ENCODE measurements around the gene FNDC5.

Gene FNDC5

DNA sequence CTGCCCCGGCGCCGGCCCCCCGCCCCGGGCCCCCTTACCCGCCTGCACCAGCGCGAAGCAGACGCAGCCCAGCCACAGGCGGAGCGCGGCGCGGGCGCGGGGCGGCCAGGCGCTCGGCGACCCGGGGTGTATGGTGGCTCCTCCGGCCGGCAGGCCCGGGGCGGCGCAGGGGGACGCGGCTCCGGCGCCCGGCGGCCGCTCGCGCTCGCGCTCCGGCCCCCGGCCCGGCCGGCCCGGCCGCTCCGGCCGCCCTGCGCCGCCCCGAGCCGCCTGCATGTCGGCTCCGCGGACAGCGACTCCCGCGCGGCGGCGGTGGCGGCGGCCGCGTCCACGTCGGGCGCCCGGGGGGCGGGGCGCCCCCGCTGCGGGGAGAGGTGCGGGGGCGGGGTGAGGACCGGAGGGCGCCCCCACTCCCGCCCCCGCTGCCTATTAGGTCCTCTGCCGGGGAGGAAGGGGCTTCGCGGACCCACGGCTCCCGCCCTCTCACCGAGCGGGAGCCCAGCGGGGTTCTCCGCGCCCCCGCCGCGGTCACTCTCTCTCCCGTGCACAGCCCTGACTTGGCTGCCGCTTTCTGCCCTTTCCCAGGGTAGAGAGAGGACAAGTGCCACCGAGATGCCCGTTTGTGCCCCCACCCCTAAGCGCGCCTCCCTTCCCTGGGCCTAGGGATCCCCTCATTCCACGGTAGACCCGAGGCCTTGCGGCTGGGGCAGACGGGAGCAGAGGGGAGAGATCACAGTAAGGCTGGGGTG lies at the start of gene FNDC5:
FNDC5 (minus strand) TSS at position 298 of the 749 bp plus-strand sequence.
- in situ Hi-C loops (cut with MboI; ENCODE audit: low sequenced_read_pairs, unreplicated experiment) = no loop called here
- no peak for TF ChIP-seq CTCF (IDR thresholded peaks at IDR 0.05; ENCODE audit: borderline replicate concordance, control extremely low read depth, extremely low read depth, insufficient read depth, missing control alignments)
- DNase-seq (ENCODE audit: low spot score) = peak; percentile 54

DNA sequence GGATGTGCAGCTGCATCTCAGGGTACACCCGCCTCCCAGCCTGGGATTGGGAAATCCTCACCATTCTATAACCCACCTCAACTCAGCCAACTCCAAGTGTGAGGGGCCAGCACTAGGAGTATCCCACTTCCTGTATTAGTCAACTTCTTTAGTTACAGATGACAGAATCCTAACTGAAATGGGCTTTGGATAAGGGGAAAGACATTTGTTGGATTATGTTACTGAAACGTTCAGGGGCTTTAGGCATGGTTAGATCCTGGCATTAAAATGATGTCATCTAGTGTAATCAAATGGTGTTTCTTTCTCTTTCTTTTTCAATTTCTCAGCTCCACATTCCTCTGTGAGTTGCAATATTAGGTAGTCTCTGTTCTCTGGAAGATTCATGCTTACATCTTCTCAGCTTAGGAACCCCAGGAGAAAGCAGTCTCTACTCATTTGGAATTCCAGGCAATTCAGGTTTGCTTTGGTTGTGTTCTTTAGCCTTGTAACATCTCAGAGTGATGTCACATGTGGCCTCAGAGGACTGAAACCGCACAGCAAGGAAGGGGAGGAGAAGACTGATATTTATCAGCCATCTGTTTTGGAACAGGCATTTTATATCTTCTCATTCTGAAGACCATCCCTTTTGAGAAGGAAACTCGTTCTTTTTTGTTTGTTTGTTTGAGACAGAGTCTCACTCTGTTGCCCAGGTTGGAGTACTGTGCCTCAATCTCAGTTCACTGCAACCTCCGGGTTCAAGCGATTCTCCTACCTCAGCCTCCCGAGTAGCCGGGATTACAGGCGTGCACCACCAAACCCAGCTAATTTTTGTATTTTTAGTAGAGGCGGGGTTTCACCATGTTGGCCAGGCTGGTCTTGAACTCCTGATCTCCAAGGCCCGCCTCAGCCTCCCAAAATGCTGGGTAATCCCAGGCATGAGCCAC lies 49.4 kb upstream of the FNDC5 start:
- DNase-seq (ENCODE audit: low spot score) = no peak
- TF ChIP-seq CTCF (IDR thresholded peaks at IDR 0.05; ENCODE audit: borderline replicate concordance, control extremely low read depth, extremely low read depth, insufficient read depth, missing control alignments) = no peak
- in situ Hi-C loops (cut with MboI; ENCODE audit: low sequenced_read_pairs, unreplicated experiment) = no loop called here

DNA sequence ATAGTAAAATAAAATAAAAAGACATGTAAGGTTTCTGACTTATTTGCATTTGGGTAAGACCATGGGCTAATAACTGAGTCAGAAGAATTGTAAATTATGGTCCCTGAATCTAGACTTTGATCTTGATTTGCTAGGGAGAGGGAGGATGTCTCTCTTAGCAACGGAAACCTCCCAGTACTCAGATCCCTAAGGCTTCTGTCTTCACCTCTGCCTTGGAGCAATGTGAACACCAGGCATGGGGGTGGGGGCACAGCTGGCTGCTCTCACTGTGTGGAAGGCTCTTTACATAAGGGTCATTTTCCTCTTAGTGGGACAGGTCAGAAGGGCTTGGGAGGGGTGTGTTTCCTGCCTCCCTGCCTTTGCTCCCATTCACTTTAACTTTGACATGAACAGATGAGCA lies 47.5 kb upstream of the FNDC5 start:
- DNase-seq (ENCODE audit: low spot score) = no peak
- in situ Hi-C loops (cut with MboI; ENCODE audit: low sequenced_read_pairs, unreplicated experiment) = no loop called here
- TF ChIP-seq CTCF (IDR thresholded peaks at IDR 0.05; ENCODE audit: borderline replicate concordance, control extremely low read depth, extremely low read depth, insufficient read depth, missing control alignments) = no peak

DNA sequence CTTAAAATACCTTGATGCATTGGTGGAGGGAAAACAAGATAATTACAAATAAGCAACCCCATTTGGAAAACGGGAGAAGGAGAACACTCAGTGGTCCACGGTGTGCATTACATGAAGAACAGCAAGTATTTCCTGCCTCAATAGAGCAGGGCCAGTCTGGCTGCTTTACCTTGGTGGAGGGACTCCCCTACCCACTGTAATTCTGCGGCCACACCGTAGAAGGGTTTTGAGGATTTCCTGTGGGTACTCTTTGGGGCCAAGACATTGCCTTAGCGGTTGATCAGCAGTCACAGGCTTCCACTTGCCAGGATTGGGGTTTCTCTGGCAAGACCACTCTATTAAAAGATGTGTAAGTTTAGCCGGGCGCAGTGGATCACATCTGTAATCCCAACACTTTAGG lies 46.8 kb upstream of the FNDC5 start:
- TF ChIP-seq CTCF (IDR thresholded peaks at IDR 0.05; ENCODE audit: borderline replicate concordance, control extremely low read depth, extremely low read depth, insufficient read depth, missing control alignments) = no peak
- in situ Hi-C loops (cut with MboI; ENCODE audit: low sequenced_read_pairs, unreplicated experiment) = no loop called here
- no peak for DNase-seq (ENCODE audit: low spot score)

- in situ Hi-C loops (cut with MboI; ENCODE audit: low sequenced_read_pairs, unreplicated experiment) = no loop called here
- no peak for TF ChIP-seq CTCF (IDR thresholded peaks at IDR 0.05; ENCODE audit: borderline replicate concordance, control extremely low read depth, extremely low read depth, insufficient read depth, missing control alignments)
- no peak for DNase-seq (ENCODE audit: low spot score)
Observed at GRCh38 chr1:32915766-32916706, 45.3 kb upstream of the FNDC5 start.

DNA sequence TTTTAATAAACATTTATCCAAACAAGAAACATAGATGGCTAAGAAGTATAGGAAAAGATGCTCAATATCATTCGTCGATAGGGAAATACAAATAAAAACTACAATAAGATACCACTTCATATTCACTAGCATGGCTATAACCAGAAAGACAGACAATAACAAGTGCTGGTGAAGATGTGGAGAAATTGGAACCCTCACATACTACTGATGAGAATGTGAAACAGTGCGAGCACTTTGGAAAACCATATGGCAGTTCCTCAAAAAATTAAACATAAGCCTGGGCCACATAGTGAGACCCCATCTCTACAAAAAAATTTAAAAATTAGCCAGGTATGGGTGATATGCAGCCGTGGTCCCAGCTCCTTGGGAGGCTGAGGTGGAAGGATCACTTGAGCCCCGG lies 39.6 kb upstream of the FNDC5 start:
- in situ Hi-C loops (cut with MboI; ENCODE audit: low sequenced_read_pairs, unreplicated experiment) = no loop called here
- no peak for DNase-seq (ENCODE audit: low spot score)
- no peak for TF ChIP-seq CTCF (IDR thresholded peaks at IDR 0.05; ENCODE audit: borderline replicate concordance, control extremely low read depth, extremely low read depth, insufficient read depth, missing control alignments)

All from GM13976 (cell line).